B cell (primary cell): Measurements from ENCODE around the gene MAP3K19. TPM values are rescaled to one million over a fixed set of nuclear protein-coding genes. Genes with fewer than 3 reads are reported as not detected.
A peak's percentile ranks its signal among the peaks of the same experiment; 100 is the strongest.

Source experiments
- ATAC-seq: fragments of 200-7000 bp; cut with Tn5 transposase; one replicate; pipeline ENCODE4 v1.10.0; 2021; ENCODE audit warnings: low read depth, mild to moderate bottlenecking, moderate number of reproducible peaks, moderate library complexity
- CTCF ChIA-PET: fragments of 350-600 bp; sonication (Branson Sonifier 250); formaldehyde crosslinking; loops from one replicate; lab custom pipeline; 2021; ENCODE audit warnings: antibody characterized with exemption, inconsistent platforms; lab: Charles Lee
- POLR2A ChIA-PET: fragments of 350-600 bp; sonication (Branson Sonifier 250); formaldehyde crosslinking; loops from one replicate; lab custom pipeline; 2021; ENCODE audit warnings: antibody characterized with exemption; lab: Charles Lee
- DNase-seq: peaks from one replicate; pipeline ENCODE4 v3.0.0; 2013
- H2AFZ ChIP-seq: 2 replicates; pipeline ENCODE4 v1.6.1; 2012; ENCODE audit warnings: mild to moderate bottlenecking, low read depth, low read length; ENCODE audit not compliant: insufficient read depth, poor library complexity, severe bottlenecking
- H3K27ac ChIP-seq, 2 donors: 1 replicate in 1 of 2; 2 replicates in 1 of 2; pipeline ENCODE4 v1.5.1; 2012 to 2013; ENCODE audit warnings: low read length in 2 of 2, mild to moderate bottlenecking in 2 of 2, moderate library complexity in 1 of 2
- H3K27me3 ChIP-seq, 4 experiments: fragments of 200-600 bp in 1 of 4; sonication (generic) in 1 of 4; replicated peaks in 1 of 4; 1 replicate in 2 of 4; 2 replicates in 2 of 4; pipeline versions ENCODE4 v1.6.1 to v1.7.0; 2013 to 2016; ENCODE audit warnings: low read length in 3 of 4, mild to moderate bottlenecking in 2 of 4, mixed read lengths in 1 of 4, moderate library complexity in 1 of 4; ENCODE audit not compliant: insufficient read depth in 4 of 4, control insufficient read depth in 3 of 4; ENCODE audit errors: control extremely low read depth in 1 of 4
- H3K36me3 ChIP-seq, 2 experiments: replicated peaks in 1 of 2; 1 replicate in 1 of 2; 2 replicates in 1 of 2; pipeline versions ENCODE4 v1.6.1 to v1.7.1; 2013; ENCODE audit warnings: low read length in 1 of 2; ENCODE audit not compliant: insufficient read depth in 2 of 2, control insufficient read depth in 1 of 2; ENCODE audit errors: control extremely low read depth in 1 of 2, extremely low read depth in 1 of 2
- H3K4me1 ChIP-seq, 2 donors: fragments of 200-600 bp in 1 of 2; sonication (generic) in 1 of 2; 1 replicate in 1 of 2; 2 replicates in 1 of 2; pipeline versions ENCODE4 v1.5.1 to v1.6.1; 2013 to 2017; ENCODE audit warnings: low read length in 2 of 2; ENCODE audit not compliant: control insufficient read depth in 2 of 2, insufficient read depth in 2 of 2
- H3K4me2 ChIP-seq: replicated peaks from 2 replicates; pipeline ENCODE3; 2012; ENCODE audit warnings: mild to moderate bottlenecking, low read depth, low read length; ENCODE audit not compliant: poor library complexity, severe bottlenecking
- H3K4me3 ChIP-seq, 5 experiments: fragments of 200-600 bp in 1 of 5; sonication (generic) in 1 of 5; 1 replicate in 3 of 5; 2 replicates in 2 of 5; pipeline versions ENCODE4 v1.5.1 to v1.7.0; 2011 to 2016; ENCODE audit warnings: low read length in 4 of 5, mild to moderate bottlenecking in 4 of 5, low read depth in 2 of 5, control low read depth in 1 of 5, moderate library complexity in 1 of 5; ENCODE audit not compliant: insufficient read depth in 1 of 5; ENCODE audit errors: control extremely low read depth in 1 of 5, extremely low read depth in 1 of 5
- H3K79me2 ChIP-seq: fragments of 200-600 bp; sonication (generic); one replicate; pipeline ENCODE4 v1.6.0; 2016; ENCODE audit warnings: low read length; ENCODE audit not compliant: control insufficient read depth, insufficient read depth
- H3K9ac ChIP-seq: fragments of 200-600 bp; sonication (generic); 2 replicates; pipeline ENCODE4 v1.6.1; 2017; ENCODE audit warnings: mild to moderate bottlenecking, low read length, moderate library complexity
- H3K9me3 ChIP-seq, 3 donors: one replicate each; pipeline versions ENCODE4 v1.6.1 to v1.7.1; 2013; ENCODE audit warnings: low read length in 2 of 3; ENCODE audit not compliant: control insufficient read depth in 2 of 3, insufficient read depth in 1 of 3; ENCODE audit errors: control extremely low read depth in 1 of 3
- H4K20me1 ChIP-seq: 2 replicates; pipeline ENCODE4 v1.6.0; 2012; ENCODE audit warnings: mild to moderate bottlenecking, low read length; ENCODE audit not compliant: insufficient read depth, control insufficient read depth, poor library complexity, severe bottlenecking
- H3K27ac Mint-ChIP-seq: one replicate; pipeline ENCODE4 v1.8.0; 2021; ENCODE audit warnings: mixed read lengths
- H3K27me3 Mint-ChIP-seq: one replicate; pipeline ENCODE4 v1.8.0; 2021; ENCODE audit warnings: mixed read lengths
- H3K4me1 Mint-ChIP-seq: one replicate; pipeline ENCODE4 v1.8.0; 2021; ENCODE audit warnings: mixed read lengths
- H3K4me3 Mint-ChIP-seq: one replicate; pipeline ENCODE4 v1.8.0; 2021; ENCODE audit warnings: mixed read lengths
- H3K9me3 Mint-ChIP-seq: one replicate; pipeline ENCODE4 v1.8.0; 2022; ENCODE audit warnings: mixed read lengths; ENCODE audit not compliant: insufficient read depth
- CTCF ChIP-seq: fragments of 200-600 bp; IDR thresholded peaks from one replicate; pipeline ENCODE4 v1.8.0; 2022; ENCODE audit warnings: antibody characterized with exemption, mild to moderate bottlenecking
- EZH2 ChIP-seq: IDR thresholded peaks from 2 replicates; pipeline ENCODE4 v1.6.1; 2012; ENCODE audit warnings: borderline replicate concordance, low read depth, mild to moderate bottlenecking, moderate library complexity, low read length; ENCODE audit not compliant: insufficient read depth, poor library complexity, severe bottlenecking
- WGBS: methylation state at CpG from one replicate; pipeline ENCODE4 v1.1.5; 2013; ENCODE audit warnings: missing lambda C conversion rate; ENCODE audit not compliant: insufficient coverage; 5-methylcytosine and 5-hydroxymethylcytosine counted together
- intact Hi-C: fragments of 100-400 bp; cut with micrococcal nuclease; formaldehyde crosslinking; loops from one replicate; pipeline ENCODE4 v1.10.0; 2022
- polyA plus RNA-seq: library from polyadenylated mRNA; depleted of rRNA; stranded (reverse); fragments of >200 nt; gene quantifications from 2 replicates; pipeline ENCODE4 v1.2.3, GENCODE V29; 2012
- total RNA-seq, 2 donors: library from RNA; stranded (reverse); fragments of 120-200 nt in 1 of 2; gene quantifications; 1 replicate in 1 of 2; 2 replicates in 1 of 2; pipeline versions ENCODE4 v1.2.3 to v1.2.4, GENCODE V29; 2013 to 2022

MAP3K19 gene
- total and polyA plus RNA-seq, 2 donors (not counting 1 experiment from before 2014, with no cell fraction given), result 0.46 TPM; not detected in 1

- Histone ChIP-seq H3K36me3 (peaks cover 0 to 14% of the 10 kb centered on the region in 2 experiments), H4K20me1 (peaks cover 19% of the 10 kb centered on the region), H3K4me2 (peak within 1 kb of the TSS; percentile 84), H3K4me3 (peak within 1 kb of the TSS; percentile 78 to 98 (median 93)), H3K27ac (peak within 1 kb of the TSS; percentile 94 to 96), H3K4me1 (peaks cover 31 to 32% of the 10 kb centered on the region in 2 donors), H2AFZ (peak within 1 kb of the TSS; percentile 91), H3K79me2 (peaks cover 68% of the 10 kb centered on the region), H3K9ac (peak within 1 kb of the TSS; percentile 94), H3K27me3 (no peaks in the 10 kb centered on the region), H3K9me3 (no peaks in the 10 kb centered on the region)
- ChIA-PET CTCF (interaction anchor here (0.9 to 1.4 kb wide), 2 partner anchors 18 to 23 kb away, joined by 3 to 5 read pairs; no protein-coding TSS in a partner anchor), POLR2A (interaction anchor here (0.6 to 1.6 kb wide), 2 partner anchors 613 to 740 kb away, joined by 3 to 8 read pairs; partner anchors contain the start of genes R3HDM1 and ZRANB3)
- Mint-ChIP-seq H3K9me3 (no peaks in the 10 kb centered on the region), H3K27ac (peak within 1 kb of the TSS; percentile 94), H3K4me3 (peak within 1 kb of the TSS; percentile 85), H3K4me1 (peaks cover 48% of the 10 kb centered on the region), H3K27me3 (no peaks in the 10 kb centered on the region)
- ATAC-seq (peak; percentile 82), DNase-seq (peak; percentile 100)
- intact Hi-C loops, result loop anchor here (1.0 to 5.0 kb wide), 6 partner anchors 25 to 823 kb away; partner anchors contain the start of genes RAB3GAP1 and UBXN4
- TF ChIP-seq CTCF (no peak), EZH2 (no peak)
- under 1% methylated on average over 81 of the region's 83 CpGs for WGBS
Observed at GRCh38 chr2:134918526-134919340, 128.5 kb downstream of the MAP3K19 start, which contains the start of gene CCNT2. Gene CCNT2, plus strand, starts transcription at chr2:134918822. Its CDS starts 33 bp downstream, at chr2:134918855.
